ENCODE data around the gene PECR.

DNA sequence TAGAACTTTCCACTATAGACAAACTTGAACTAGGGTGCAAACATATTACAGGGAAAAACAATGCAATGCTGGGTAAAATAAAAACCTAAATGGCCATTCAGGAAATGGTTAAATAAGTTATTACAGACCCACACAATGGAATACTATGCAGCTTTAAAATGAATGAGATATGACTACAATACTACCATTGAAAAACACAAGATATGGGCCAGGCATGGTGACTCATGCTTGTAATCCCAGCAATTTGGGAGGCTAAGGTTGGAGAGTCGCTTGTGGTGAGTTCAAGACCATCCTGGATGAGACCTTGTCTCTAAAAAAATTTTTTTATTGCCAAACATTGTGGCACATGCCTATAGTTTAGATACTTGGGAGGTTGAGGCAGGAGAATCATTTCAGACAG lies 6.8 kb downstream of the PECR start:
- TF ChIP-seq POLR2AphosphoS5 (IDR thresholded peaks at IDR 0.05): no peak
- TF ChIP-seq, protein P1, sequence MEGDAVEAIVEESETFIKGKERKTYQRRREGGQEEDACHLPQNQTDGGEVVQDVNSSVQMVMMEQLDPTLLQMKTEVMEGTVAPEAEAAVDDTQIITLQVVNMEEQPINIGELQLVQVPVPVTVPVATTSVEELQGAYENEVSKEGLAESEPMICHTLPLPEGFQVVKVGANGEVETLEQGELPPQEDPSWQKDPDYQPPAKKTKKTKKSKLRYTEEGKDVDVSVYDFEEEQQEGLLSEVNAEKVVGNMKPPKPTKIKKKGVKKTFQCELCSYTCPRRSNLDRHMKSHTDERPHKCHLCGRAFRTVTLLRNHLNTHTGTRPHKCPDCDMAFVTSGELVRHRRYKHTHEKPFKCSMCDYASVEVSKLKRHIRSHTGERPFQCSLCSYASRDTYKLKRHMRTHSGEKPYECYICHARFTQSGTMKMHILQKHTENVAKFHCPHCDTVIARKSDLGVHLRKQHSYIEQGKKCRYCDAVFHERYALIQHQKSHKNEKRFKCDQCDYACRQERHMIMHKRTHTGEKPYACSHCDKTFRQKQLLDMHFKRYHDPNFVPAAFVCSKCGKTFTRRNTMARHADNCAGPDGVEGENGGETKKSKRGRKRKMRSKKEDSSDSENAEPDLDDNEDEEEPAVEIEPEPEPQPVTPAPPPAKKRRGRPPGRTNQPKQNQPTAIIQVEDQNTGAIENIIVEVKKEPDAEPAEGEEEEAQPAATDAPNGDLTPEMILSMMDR (IDR thresholded peaks at IDR 0.05): no peak
- TF ChIP-seq POLR2A (IDR thresholded peaks at IDR 0.05): no peak
- TF ChIP-seq EP300 (IDR thresholded peaks at IDR 0.05): no peak
